Hematopoietic multipotent progenitor cell treated with erythropoietin and hydrocortisone succinate and interleukin-3 and kit ligand, for 17 days (in vitro differentiated cells): ENCODE results near the gene PCDH7.

Experiments
- DNase-seq: peaks from one replicate; pipeline ENCODE4 v3.0.0-alpha.2; 2015; ENCODE audit warnings: low spot score

The PCDH7 gene

GRCh38 chr4:30720021-30720660 lies at the start of gene PCDH7:
Gene PCDH7 (plus strand): TSS chr4:30720369. CDS start chr4:30721423, 1,054 bp downstream.
- DNase-seq, result no peak

- no peak for DNase-seq
Observed at GRCh38 chr4:30671926-30672448, 48.2 kb upstream of the PCDH7 start.

GRCh38 chr4:30696191-30696590 lies 24.0 kb upstream of the PCDH7 start:
- DNase-seq, result no peak

- no peak for DNase-seq
Observed at GRCh38 chr4:30714408-30715031, 5.6 kb upstream of the PCDH7 start.

- no peak for DNase-seq
Observed at GRCh38 chr4:30716158-30716557, 4.0 kb upstream of the PCDH7 start.

- DNase-seq, result no peak
Observed at GRCh38 chr4:30716681-30717207, 3.4 kb upstream of the PCDH7 start.

- DNase-seq, result no peak
Observed at GRCh38 chr4:30717208-30718020, 2.8 kb upstream of the PCDH7 start.

GRCh38 chr4:30718021-30718542 lies 2.1 kb upstream of the PCDH7 start:
- no peak for DNase-seq

GRCh38 chr4:30718641-30719453 lies 1.3 kb upstream of the PCDH7 start:
- DNase-seq, result no peak

- no peak for DNase-seq
Observed at GRCh38 chr4:30719454-30720020, 632 bp upstream of the PCDH7 start.

GRCh38 chr4:30720661-30721184 lies 554 bp downstream of the PCDH7 start:
- no peak for DNase-seq

GRCh38 chr4:30721185-30722091 lies 1.3 kb downstream of the PCDH7 start:
- DNase-seq, result no peak

GRCh38 chr4:30722092-30722358 lies 1.9 kb downstream of the PCDH7 start:
- DNase-seq, result no peak

GRCh38 chr4:30722359-30723200 lies 2.4 kb downstream of the PCDH7 start:
- DNase-seq, result no peak

- DNase-seq, result no peak
Observed at GRCh38 chr4:30723201-30723955, 3.2 kb downstream of the PCDH7 start.

- DNase-seq, result no peak
Observed at GRCh38 chr4:30724247-30724646, 4.1 kb downstream of the PCDH7 start.

GRCh38 chr4:30725562-30725961 lies 5.4 kb downstream of the PCDH7 start:
- DNase-seq, result no peak

GRCh38 chr4:30726090-30726675 lies 6.0 kb downstream of the PCDH7 start:
- no peak for DNase-seq
